ENCODE data around the gene BBS7.
A peak's percentile ranks its signal among the peaks of the same experiment; 100 is the strongest.

The BBS7 gene

GRCh38 chr4:121824950-121825349 lies 45.3 kb downstream of the BBS7 start:
- no peak for DNase-seq

DNA sequence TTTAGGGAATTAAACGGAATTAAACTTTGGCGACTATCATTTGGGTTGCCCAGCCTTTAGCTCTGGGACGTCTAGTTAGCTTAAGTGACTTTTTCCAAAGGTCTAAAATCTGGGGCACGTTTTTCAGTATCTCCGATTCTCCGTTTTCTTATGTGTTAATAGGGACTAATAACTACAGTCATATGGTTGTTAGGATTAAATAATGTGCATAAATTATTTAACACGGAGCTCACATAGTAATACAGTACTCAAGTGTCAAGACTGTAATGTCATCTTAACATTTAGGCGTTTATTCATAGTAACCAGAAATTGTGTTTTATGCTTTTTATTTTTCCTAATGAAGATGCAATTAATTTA lies 46.1 kb downstream of the BBS7 start:
- DNase-seq: no peak

- peak; percentile 96 for DNase-seq
These were observed 46.6 kb downstream of the BBS7 start, which contains the start of gene CCNA2 for GRCh38 chr4:121823505-121824170. Gene CCNA2 (minus strand): TSS chr4:121823883. CDS start chr4:121823628, 255 bp downstream.

GRCh38 chr4:121822796-121823504 lies 47.3 kb downstream of the BBS7 start:
- peak; percentile 67 for DNase-seq

DNA sequence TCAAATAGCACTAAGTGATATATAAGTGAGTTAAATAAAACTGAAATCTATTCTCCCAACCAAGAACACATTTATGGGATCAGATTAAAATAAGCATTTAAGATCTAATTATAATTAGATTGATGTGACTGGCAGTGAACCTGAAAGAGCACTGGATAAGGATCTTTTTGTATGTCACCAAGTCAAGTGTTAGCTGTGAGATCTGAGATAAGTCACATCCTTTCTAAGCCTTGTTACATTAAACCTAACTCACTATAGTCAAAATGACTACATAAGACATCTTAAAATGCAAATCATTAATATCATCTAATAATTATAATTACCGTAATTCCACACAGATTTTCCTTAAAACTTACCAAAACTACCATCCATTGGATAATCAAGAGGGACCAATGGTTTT lies 48.2 kb downstream of the BBS7 start:
- DNase-seq: no peak

- no peak for DNase-seq
These were observed 50.9 kb downstream of the BBS7 start for GRCh38 chr4:121819216-121819965.

- no peak for DNase-seq
These were observed 52.1 kb downstream of the BBS7 start for GRCh38 chr4:121818215-121818614.

DNA sequence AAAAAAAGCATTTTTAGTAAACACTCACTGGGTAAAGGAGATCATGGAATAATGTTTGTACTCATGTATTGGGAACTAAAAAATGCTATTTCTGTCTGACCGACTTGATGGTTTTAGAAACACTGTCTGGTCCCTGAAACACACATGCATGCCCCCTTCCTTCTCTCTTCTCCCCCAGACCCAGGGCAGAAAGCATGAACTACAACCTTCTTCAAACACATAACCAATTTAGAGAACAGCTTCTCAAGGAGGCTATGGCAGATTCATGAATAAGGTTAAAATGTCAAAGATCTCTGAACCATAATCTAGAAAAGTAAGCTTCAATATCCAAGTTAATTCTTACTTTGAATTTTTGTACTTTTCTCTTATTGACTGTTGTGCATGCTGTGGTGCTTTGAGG lies 52.6 kb downstream of the BBS7 start:
- DNase-seq: no peak

DNA sequence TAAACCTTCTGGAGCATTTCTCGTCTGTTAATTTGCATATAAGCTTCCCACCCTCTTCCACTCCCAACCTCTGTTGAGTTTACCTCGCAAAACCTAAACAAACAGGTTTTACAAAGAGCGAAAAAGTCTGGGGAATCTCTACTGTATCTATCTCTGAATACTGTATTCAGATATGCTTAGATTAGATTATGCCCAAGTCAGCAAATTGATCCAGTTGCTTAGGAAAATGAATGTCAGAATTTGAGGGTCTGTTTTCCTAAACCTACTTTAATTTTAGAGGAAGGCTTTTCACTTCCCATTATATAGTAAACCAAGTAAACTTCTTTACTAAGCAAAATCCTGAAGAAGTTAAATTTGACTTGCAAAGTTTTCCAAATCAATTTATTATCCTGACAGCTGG lies 53.3 kb downstream of the BBS7 start:
- DNase-seq: no peak

DNA sequence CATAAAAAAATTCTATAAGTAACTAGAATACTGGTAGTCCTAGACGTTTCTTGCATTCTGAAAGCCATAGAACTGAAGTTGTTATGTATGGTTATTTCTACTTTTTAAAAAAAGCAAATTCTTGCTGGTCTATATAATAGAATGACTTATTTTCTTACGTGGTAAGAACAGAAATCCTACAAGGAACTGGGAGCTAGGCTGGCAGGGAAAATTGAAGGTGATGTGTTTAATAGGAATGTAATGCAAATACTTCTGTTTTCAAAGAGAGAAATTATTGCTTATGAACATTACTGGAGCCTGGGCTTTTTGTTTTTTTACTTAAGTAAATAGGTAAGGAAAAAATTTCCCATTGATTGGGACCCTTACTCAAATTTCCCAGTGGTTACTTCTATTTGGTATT lies 55.5 kb downstream of the BBS7 start:
- no peak for DNase-seq

DNA sequence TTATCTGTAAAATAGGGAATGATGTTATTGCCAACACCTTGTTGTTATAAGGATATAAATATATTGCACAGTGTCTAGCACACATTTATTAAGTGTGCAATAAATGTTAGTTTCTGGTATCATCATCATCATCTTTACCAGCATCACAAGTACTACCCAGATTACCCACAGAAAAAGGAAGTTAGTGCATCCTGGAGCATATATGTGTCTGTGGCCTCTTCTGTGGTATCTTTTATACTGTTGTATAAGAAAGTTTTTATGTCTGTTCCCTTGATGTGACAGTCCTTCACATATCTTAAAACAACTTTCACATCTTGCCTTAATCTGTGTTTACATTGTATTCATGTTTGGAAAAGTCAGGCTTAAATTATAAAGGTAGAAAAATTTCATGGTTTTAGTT lies 59.2 kb downstream of the BBS7 start:
- DNase-seq: no peak

DNA sequence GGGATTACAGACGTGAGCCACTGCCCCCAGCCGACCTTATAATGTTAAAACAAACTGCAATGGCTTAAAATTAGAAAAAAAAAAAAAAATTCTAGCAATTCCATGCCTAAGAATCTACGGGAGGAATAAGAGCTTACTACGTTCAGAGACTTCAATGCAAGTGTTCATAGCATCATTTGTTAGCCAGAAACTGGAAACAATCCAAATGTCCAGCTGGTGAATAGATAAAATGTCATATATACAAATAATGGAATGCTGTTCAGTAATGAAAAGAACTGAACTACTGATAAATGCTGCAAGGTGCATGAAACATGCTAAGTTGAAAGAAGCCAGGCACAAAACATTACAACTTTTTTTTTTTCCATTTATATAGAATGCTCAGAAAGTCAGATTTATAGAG lies 63.9 kb downstream of the BBS7 start:
- DNase-seq: no peak

DNA sequence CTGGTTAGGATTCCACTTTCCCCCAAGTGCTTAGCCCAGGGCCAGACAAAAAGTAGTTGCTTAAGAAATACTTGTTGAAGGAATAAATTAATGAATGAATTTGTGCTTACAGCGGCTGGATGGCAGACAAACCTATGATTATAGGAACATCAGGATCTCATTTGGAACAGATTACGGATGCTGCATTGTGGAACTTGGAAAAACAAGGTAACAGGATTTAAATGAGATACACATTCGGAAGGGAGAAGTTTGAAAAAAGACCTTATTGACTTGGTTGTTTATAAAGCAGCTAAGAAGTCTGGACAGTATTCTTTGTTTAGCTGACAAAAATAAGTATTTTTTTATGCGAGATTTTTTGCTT lies 68.6 kb downstream of the BBS7 start:
- DNase-seq: no peak

GRCh38 chr4:121800961-121801714 lies 69.1 kb downstream of the BBS7 start, which contains the start of gene EXOSC9:
Gene EXOSC9 (plus strand): TSS chr4:121801323. CDS start chr4:121801425, 102 bp downstream.
- peak; percentile 99 for DNase-seq

- DNase-seq: no peak
These were observed 69.7 kb downstream of the BBS7 start for GRCh38 chr4:121800638-121800960.

DNA sequence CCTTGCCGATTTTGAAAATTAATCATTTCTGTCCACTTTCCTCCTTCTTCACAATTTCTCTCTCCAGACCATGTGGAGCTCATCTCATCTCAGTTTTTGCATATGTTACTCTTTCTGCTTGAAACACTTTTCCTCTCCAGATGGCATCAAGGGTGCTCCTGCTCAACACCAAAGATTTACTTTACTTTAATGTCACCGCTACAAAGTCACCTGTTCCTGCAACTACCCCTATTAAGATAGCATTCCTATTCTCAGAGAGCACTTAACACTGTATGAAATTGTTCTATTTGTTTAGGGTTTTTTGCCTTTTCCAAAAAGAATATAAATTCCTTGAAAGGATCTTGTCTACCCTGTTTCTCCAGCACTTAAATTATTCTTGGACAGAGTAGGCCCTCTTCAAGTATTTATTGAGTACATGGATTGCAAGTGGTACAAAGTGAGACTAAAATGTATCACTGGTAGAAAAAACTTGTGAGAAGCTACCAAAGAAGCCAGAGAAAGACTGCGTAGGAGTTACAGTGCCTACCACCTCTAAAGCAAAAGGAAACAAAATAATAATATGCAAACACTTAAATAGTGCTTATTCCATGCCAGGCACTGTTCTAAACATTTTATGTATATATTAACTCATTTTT lies 70.3 kb downstream of the BBS7 start:
- no peak for DNase-seq

DNA sequence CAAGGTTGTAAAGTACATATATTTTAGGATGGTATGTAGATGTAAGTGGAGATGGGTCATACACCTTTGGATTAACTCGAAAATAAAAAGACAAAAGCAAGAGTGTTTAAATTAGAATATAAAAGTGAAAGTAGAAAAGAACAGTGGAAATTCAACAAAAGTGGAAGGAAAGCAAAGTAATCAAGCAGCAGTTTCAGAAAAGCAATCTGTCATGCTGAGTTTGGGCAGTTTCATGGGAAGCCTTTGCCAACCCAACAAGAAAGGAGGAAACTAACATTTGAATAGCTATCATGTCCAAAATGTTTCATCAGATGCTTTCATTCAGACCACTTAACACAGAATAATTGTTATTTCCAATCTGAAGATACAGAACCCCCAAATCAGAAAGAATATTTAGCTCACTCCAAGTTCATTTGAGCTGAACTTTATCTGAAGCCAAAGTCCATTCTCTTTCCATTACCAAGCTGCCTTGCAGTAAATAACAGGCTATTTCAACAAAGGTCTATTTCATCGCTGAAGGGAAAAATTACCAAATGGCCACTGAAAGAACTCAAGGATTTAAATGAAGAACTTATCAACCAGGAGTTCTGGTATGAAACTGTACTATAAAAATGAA lies 71.0 kb downstream of the BBS7 start:
- DNase-seq: no peak

GRCh38 chr4:121796283-121796682 lies 74.0 kb downstream of the BBS7 start:
- DNase-seq: no peak

DNA sequence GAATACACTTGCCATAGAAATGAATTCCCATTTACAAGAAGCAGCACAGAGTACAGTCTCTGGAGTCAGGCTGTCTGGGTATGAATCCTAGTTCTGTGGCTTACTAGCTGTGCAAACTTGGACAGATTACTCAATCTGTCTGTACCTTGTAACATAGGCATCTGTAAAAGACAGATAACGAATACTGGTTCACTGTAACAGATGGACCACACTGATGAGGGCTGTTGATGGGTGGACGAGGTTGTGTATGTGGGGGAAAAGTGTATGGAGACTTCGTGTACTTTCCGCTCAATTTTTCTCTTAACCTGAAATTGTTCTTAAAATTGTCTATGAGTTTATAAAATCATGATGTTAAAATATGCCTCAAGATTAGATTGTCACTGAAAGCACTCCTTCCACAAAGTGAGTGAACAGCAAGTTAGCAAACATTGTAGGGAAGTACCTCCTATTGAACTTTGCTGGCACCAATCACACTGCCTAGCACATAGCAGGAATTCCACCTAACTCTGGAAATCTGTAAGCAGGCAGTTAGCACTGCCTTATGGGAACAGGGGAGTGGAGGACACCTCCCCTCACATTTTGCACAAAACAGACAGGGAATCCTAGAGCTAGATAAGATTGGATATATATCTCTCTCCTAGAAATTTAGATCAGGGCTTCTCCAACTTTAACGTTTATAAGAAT lies 75.6 kb downstream of the BBS7 start:
- DNase-seq: no peak

GRCh38 chr4:121792966-121793365 lies 77.3 kb downstream of the BBS7 start:
- DNase-seq: no peak

GRCh38 chr4:121791481-121791880 lies 78.8 kb downstream of the BBS7 start:
- DNase-seq: no peak

DNA sequence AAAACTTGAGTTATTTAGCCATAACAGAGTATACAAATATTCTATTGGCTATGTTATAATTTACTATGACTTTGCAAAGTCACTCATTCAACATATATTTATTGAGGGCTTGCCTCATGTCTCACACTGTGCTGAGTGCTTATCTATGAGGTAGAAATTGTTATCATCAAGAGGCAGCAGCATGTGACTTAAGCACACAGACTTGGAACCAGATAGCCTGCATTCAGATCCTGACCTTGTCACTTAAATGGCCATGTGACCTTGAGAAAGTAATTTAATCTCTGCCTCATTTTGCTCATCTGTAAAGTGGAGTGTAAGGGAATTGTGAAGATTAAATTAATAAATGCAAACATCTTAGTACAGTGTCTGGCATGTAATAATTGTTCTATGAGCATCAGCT lies 79.3 kb downstream of the BBS7 start:
- no peak for DNase-seq

Measured in activated CD8-positive, alpha-beta memory T cell treated with anti-CD3 and anti-CD28 coated beads, Interleukin-2, amount 50 U/mL, for 48 hours (primary cell).